Measurements from ENCODE around the gene CACNB2. TPM values are rescaled to one million over a fixed set of nuclear protein-coding genes. Genes with fewer than 3 reads are reported as not detected.
"Not testable (repeated sequence)": the region's sequence is repeated elsewhere in the genome, so short reads cannot be mapped to it uniquely, and the experiment has no call there.

The CACNB2 gene
- total RNA-seq, 1 experiment from 2014 or later: 3.2 TPM

GRCh38 chr10:18439601-18440000 is 299.4 kb downstream of the CACNB2 start (continued):
- no peak for TF ChIP-seq TCF7 (CRISPR knock-in tag; IDR thresholded peaks at IDR 0.05; ENCODE audit: low read depth)
- no peak for TF ChIP-seq TP53 (CRISPR knock-in tag; IDR thresholded peaks at IDR 0.05)
- no peak for TF ChIP-seq STAT6 (CRISPR knock-in tag; conservative IDR thresholded peaks at IDR 0.05; ENCODE audit: low read depth)
- no peak for TF ChIP-seq PRRX2 (CRISPR knock-in tag; IDR thresholded peaks at IDR 0.05)
- no peak for TF ChIP-seq ZNF425 (CRISPR knock-in tag; conservative IDR thresholded peaks at IDR 0.05)
- no peak for TF ChIP-seq CREB1 (CRISPR knock-in tag; IDR thresholded peaks at IDR 0.05)
- TF ChIP-seq HMGA2 (CRISPR knock-in tag; IDR thresholded peaks at IDR 0.05): no peak
- TF ChIP-seq NR1H2 (CRISPR knock-in tag; IDR thresholded peaks at IDR 0.05): no peak
- no peak for TF ChIP-seq SP1 (CRISPR knock-in tag; conservative IDR thresholded peaks at IDR 0.05)
- no peak for TF ChIP-seq ZSCAN18 (CRISPR knock-in tag; IDR thresholded peaks at IDR 0.05)
- TF ChIP-seq GTF2I (CRISPR knock-in tag; conservative IDR thresholded peaks at IDR 0.05): no peak
- no peak for TF ChIP-seq IRF1 (CRISPR knock-in tag; IDR thresholded peaks at IDR 0.05)
- TF ChIP-seq NFATC4 (CRISPR knock-in tag; IDR thresholded peaks at IDR 0.05): no peak
- no peak for TF ChIP-seq ZMAT4 (CRISPR knock-in tag; IDR thresholded peaks at IDR 0.05)
- no peak for TF ChIP-seq IRF2 (CRISPR knock-in tag; IDR thresholded peaks at IDR 0.05; ENCODE audit: borderline replicate concordance, low read depth)

GRCh38 chr10:18445635-18446034 is 305.4 kb downstream of the CACNB2 start:
- H3K4me3 Mint-ChIP-seq; H3K27me3 Mint-ChIP-seq (ENCODE audit: low read depth); ATAC-seq; DNase-seq (ENCODE audit: low spot score); H3K36me3 Mint-ChIP-seq; H3K27ac Mint-ChIP-seq; CTCF ChIA-PET; H3K4me1 Mint-ChIP-seq; POLR2A ChIA-PET; H3K9me3 Mint-ChIP-seq: not testable (repeated sequence)

- no peak overlapping the region for H3K4me3 Mint-ChIP-seq
- POLR2A ChIA-PET: no interaction called here
- H3K36me3 Mint-ChIP-seq: no peaks in the 10 kb centered on the region
- 0 out of 2 replicates have a peak, but pooled peaks cover 3% of the 10 kb centered on the region for H3K9me3 Mint-ChIP-seq
- no peaks in the 10 kb centered on the region for H3K4me1 Mint-ChIP-seq
- no peaks in the 10 kb centered on the region for H3K27me3 Mint-ChIP-seq (ENCODE audit: low read depth)
- ATAC-seq (no peak), DNase-seq (ENCODE audit: low spot score) (no peak)
- no peak overlapping the region for H3K27ac Mint-ChIP-seq
- CTCF ChIA-PET: no interaction called here
- no peak for TF ChIP-seq E2F4 (CRISPR knock-in tag; IDR thresholded peaks at IDR 0.05; ENCODE audit: borderline replicate concordance, low read depth)
- TF ChIP-seq ZNF121 (CRISPR knock-in tag; IDR thresholded peaks at IDR 0.05): no peak
- no peak for TF ChIP-seq STAT6 (CRISPR knock-in tag; conservative IDR thresholded peaks at IDR 0.05; ENCODE audit: low read depth)
- TF ChIP-seq AFF4 (CRISPR knock-in tag; IDR thresholded peaks at IDR 0.05; ENCODE audit: borderline replicate concordance): no peak
- TF ChIP-seq ZNF232 (CRISPR knock-in tag; IDR thresholded peaks at IDR 0.05): no peak
Measured at GRCh38 chr10:18446205-18446604, 306.0 kb downstream of the CACNB2 start.
